BLaER1 (cell line): ENCODE results near the gene MAD2L1.

Experiments
- H3K27ac ChIP-seq: shearing (Covaris generic); formaldehyde crosslinking; 2 replicates; pipeline ENCODE4 v1.8.1; 2022
- H3K27me3 ChIP-seq: shearing (Covaris generic); formaldehyde crosslinking; 2 replicates; pipeline ENCODE4 v1.8.1; 2022
- H3K36me3 ChIP-seq: shearing (Covaris generic); formaldehyde crosslinking; 2 replicates; pipeline ENCODE4 v1.8.1; 2022
- H3K4me1 ChIP-seq: shearing (Covaris generic); formaldehyde crosslinking; 2 replicates; pipeline ENCODE4 v1.8.1; 2022
- H3K4me2 ChIP-seq: shearing (Covaris generic); formaldehyde crosslinking; 2 replicates; pipeline ENCODE4 v1.8.1; 2022
- H3K4me3 ChIP-seq: shearing (Covaris generic); formaldehyde crosslinking; 2 replicates; pipeline ENCODE4 v1.8.1; 2022
- H3K9ac ChIP-seq: shearing (Covaris generic); formaldehyde crosslinking; 2 replicates; pipeline ENCODE4 v1.8.1; 2022
- H3K9me3 ChIP-seq: shearing (Covaris generic); formaldehyde crosslinking; 2 replicates; pipeline ENCODE4 v1.8.1; 2022
- H4K20me1 ChIP-seq: shearing (Covaris generic); formaldehyde crosslinking; 2 replicates; pipeline ENCODE4 v1.8.1; 2022
- Cebpa-rat ChIP-seq: shearing (Covaris generic); IDR thresholded peaks from 2 replicates; pipeline ENCODE4 v1.8.1; 2022

The MAD2L1 gene

GRCh38 chr4:120008957-120009356 lies 57.7 kb downstream of the MAD2L1 start:
- H3K9ac ChIP-seq = no peak overlapping the region
- H4K20me1 ChIP-seq = no peaks in the 10 kb centered on the region
- no peak overlapping the region for H3K4me2 ChIP-seq
- no peaks in the 10 kb centered on the region for H3K9me3 ChIP-seq
- no peaks in the 10 kb centered on the region for H3K27me3 ChIP-seq
- H3K4me1 ChIP-seq = no peaks in the 10 kb centered on the region
- TF ChIP-seq Cebpa-rat = no peak
- no peak overlapping the region for H3K27ac ChIP-seq
- no peak overlapping the region for H3K4me3 ChIP-seq
- H3K36me3 ChIP-seq = no peaks in the 10 kb centered on the region

GRCh38 chr4:120007896-120008436 lies 58.7 kb downstream of the MAD2L1 start:
- Histone ChIP-seq H3K4me3 (no peak overlapping the region), H3K4me1 (no peaks in the 10 kb centered on the region), H3K27ac (no peak overlapping the region), H4K20me1 (no peaks in the 10 kb centered on the region), H3K9me3 (no peaks in the 10 kb centered on the region), H3K4me2 (no peak overlapping the region), H3K36me3 (no peaks in the 10 kb centered on the region), H3K9ac (no peak overlapping the region), H3K27me3 (no peaks in the 10 kb centered on the region)
- TF ChIP-seq Cebpa-rat = no peak

- Histone ChIP-seq H3K4me1 (no peaks in the 10 kb centered on the region), H3K27me3 (no peaks in the 10 kb centered on the region), H3K4me3 (no peak overlapping the region), H3K9ac (no peak overlapping the region), H3K4me2 (no peak overlapping the region), H3K27ac (no peak overlapping the region), H4K20me1 (no peaks in the 10 kb centered on the region), H3K36me3 (no peaks in the 10 kb centered on the region), H3K9me3 (no peaks in the 10 kb centered on the region)
- TF ChIP-seq Cebpa-rat = no peak
Observed at GRCh38 chr4:120007191-120007871, 59.3 kb downstream of the MAD2L1 start.
